ENCODE results near the gene DIRAS1.
"Not testable (repeated sequence)": the region's sequence is repeated elsewhere in the genome, so short reads cannot be mapped to it uniquely, and the experiment has no call there.

DIRAS1 gene

DNA sequence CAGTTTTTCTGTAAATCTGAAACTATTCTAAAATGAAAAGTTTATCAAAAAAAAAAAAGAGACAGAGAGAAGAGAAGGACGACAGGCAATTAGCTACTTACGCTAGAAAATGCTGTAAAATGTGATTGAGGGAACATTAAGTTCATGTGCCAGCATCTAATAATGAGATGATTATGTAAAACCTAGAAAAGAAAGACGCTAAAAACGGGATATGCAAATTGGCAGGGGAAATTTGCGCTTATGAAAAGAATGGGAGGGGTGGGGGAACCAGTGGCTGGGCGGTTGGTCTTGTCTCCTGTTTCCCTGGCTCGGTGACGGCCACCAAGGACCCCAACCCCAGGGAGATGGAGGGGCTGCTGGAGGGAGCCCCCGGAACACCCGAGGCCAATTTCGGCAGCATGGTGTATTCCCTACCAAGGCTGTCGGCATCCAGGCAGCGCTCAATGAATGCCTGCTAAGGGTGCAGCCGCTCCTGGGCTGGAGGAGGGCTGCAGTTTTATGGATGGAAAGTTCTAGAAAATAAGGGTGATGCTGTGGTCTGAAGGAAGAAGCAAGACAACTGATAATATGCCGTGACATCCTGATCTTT is 52.9 kb downstream of the DIRAS1 start:
- no peak for DNase-seq

DNA sequence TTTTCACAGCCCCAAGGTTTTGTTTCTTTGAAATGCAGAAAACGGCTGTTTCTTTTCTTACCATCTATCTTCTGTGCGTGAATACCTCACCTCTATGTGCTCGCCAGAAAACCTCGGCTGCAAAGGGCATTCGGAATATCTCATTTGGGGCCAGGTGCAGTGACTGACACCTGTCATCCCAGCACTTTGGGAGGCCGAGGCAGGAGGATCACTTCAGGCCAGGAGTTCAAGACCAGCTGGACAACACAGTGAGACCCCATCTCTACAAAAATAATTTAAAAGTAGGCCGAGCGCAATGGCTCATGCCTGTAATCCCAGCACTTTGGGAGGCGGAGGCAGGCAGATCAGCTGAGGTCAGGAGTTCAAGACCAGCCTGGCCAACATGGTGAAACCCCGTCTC is 53.8 kb downstream of the DIRAS1 start:
- DNase-seq = not testable (repeated sequence)

DNA sequence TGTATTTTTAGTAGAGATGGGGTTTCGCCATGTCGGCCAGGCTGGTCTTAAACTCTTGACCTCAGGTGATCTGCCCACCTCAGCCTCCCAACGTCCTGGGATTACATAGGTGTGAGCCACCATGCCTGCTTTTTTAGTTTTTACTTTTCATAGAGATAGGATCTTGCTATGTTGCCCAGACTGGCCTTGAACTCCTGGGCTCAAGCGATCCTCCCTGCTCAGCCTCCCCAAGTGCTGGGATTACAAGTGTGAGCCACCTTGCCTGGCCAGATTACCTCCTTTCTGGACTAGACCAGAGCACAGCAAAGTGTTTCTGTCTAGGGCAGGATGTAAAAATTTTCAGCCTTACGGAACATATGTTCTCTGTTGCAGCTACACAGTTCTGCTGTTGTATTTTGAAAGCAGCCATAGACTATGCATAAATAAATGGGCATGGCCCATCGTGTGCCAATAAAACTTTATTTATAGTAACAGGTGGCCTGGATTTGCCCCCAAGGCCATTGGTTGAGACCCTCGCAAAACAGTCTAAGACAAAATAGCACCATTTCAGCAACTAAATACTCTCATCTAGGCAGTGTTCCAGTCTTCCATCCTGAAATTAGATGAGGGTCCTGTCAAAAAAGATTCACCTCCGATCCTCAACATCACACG is 54.7 kb downstream of the DIRAS1 start:
- DNase-seq = no peak

DNA sequence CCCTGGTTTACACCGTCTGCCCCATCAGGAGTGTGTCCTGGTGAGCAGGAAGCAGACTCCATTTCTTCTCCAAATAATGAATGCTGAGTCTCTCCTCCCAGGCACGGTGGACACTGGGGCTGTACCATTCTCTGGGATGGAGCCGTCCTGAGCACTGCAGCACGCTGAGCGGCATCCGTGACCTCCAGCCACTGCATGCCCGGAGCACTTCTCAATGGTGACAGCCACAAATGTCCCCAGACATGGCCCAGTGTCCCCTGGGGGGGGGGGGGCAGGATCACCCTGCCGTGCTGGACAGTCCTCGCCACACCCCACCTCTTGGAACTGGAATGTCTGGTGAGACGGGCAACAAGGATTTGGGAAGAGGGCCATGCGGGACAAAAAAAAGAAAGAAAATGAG is 56.1 kb downstream of the DIRAS1 start:
- no peak for DNase-seq

All from DMS79 (cell line).